HG03460 (cell line): Measurements from ENCODE around the gene DNAH6.

ENCODE experiments used
- ATAC-seq: cut with Tn5 transposase; IDR thresholded peaks from one replicate; pipeline ENCODE4 v1.9.1; 2021; ENCODE audit not compliant: unreplicated experiment

Gene DNAH6

GRCh38 chr2:84832772-84833461, 316.6 kb downstream of the DNAH6 start:
- peak; percentile 89 for ATAC-seq

DNA sequence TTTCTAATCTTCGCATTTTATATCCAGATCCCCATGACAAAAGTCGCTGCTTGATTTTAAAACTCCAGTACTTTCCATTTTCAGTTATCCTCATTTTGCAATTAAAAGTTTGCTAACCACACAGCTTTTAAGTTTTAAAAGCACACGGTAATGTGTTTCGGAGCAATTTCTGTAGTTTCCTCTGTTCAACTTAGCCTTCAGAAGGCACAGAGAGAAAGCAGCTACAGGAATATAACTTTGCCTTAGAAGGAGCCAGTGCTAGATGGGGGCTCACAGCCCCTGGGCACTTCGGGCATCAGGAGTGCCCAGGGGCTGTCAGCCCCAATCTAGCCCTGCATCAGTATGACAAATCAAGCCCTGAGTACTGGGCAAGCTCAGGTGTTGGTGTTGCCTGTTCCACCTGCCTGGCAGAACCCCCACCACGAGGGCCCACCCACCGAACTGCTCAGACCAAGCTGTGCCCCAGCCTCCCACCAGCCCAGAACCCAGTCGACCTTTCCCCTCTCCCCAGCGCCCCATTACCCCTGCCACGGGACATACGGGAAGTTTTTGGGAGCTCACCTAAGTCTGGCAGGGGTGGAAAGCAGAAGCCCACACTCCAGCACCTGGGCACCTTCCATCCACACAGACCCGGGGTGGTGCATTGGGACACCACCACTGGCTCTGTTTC, 317.3 kb downstream of the DNAH6 start:
- no peak for ATAC-seq

GRCh38 chr2:84836215-84836614, 319.9 kb downstream of the DNAH6 start:
- no peak for ATAC-seq

GRCh38 chr2:84838434-84839145, 322.3 kb downstream of the DNAH6 start:
- ATAC-seq, result no peak

DNA sequence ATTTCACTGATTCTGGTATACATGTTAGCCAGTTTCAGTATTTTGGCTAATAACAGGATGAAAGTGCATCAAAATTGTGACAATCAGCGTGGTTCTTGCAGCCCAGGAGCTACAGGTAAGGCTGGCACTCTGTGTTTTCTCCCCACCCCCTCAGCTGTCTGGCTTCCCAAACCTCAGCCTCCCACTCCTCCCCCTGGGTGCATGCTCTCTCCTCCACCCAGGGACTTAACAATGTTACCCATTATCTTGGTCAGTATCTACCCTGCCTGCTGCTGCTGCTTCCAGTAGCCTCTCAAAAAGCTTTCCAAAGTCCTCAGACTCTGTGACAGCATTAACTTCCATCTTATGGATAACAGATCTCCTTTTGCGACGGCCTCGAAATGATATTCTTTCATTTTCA, 323.6 kb downstream of the DNAH6 start:
- ATAC-seq, result no peak

DNA sequence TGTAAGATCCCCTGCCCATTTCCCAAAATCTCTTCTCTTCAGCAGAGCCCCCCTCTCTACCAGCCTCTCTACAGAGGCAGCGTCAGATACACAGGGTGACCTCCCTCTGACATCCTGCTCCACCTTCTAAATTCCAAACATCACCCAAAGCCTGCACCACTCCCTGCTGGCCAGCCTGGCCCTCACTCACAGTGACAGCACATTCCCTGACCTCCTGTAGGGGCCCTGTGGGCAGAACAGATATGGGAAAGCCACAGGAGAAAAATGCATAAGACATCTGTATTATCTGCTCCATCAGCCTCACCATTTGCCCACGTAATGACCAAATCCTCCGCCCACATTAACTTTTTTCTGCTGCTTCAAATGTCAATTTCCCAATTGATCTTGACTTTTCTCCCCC, 324.0 kb downstream of the DNAH6 start:
- ATAC-seq, result no peak

GRCh38 chr2:84841577-84841976, 325.3 kb downstream of the DNAH6 start:
- no peak for ATAC-seq

- no peak for ATAC-seq
Observed at GRCh38 chr2:84844141-84844540, 327.8 kb downstream of the DNAH6 start.

- ATAC-seq, result no peak
Observed at GRCh38 chr2:84846041-84846663, 329.9 kb downstream of the DNAH6 start.

GRCh38 chr2:84846741-84847142, 330.4 kb downstream of the DNAH6 start:
- no peak for ATAC-seq

DNA sequence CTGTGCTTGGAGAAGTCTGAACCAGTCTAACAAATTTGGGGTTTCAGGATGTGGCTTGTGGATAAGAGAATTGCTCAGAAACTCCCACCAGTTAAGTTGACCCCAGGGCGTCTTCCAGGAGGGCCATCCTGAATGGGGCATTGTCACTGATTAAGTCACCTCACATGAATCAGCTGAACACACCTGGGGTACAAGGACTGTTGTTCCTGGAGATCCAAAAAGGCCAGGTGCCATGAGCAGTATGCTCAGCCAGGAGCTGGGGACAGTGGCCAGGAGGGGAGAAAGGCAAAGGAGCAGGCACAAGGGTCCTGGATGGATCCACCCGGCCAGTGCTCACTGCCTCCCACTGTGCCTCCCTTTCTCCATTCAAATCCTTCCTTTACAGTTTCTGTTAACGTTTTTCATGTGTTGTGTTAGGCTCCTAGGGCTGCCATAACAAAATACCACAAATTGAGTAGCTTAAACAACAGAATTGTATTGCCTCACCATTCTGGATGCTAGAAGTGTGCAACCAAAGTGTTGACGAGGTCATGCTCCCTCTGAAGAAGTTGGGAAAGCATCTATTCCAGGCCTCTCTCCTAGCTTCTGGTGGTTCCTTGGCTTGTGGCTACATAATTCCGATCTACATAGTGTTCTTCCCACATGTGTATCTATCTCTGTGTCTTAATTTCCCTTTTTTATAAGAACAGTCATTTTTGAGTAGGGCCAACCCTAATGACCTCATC, 331.2 kb downstream of the DNAH6 start:
- ATAC-seq, result no peak

DNA sequence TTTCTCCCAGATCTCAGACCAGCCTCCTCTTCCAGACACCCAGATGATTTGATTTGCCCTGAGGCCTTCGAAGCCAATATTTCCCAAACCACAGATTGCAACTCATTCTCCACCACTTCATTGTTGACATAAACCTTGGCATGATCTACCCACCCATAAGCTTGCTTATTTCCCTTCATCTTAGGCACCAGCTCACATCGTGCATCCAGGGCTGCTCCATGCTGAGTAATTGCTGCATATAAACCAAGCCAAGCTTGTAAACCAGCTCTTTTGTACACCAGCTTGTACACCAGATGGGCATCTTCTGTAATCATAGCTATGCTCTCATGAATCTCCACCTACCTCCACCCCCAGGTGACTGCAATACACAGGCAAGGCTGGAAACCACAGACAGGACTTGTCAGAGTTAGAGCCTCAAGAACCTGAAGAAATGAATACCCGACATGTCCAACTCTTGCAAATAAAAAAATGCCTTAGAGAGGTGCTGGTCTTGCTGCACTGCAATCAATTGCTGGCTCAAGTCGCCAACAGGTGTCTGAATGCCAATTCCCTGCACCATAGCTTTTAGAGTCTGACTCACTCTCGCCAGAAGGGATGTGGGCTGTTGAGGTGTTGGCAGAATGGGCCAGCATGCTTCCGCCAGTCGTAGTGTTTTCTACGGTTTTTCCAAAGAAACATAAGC, 333.1 kb downstream of the DNAH6 start:
- ATAC-seq, result no peak

- ATAC-seq, result no peak
Observed at GRCh38 chr2:84850471-84850870, 334.2 kb downstream of the DNAH6 start.

DNA sequence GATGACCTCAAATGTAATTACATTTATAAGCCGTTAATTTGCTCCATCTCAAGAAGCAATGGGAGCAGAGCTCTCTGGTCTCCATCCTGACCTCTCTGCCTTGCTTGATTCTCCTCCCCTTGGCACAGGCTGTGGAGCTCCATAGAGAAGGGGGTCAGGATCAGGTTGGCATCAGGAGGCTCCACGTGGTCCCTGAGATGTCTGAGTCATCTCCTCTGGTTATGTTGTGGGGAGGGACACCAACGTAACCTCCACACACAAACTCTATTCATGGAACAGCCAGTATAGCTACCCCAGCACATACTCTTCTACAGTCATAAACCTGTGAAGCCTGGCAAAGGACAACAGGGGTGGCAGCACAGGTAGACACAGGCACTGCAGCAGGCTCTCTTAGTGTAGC, 335.6 kb downstream of the DNAH6 start:
- ATAC-seq, result no peak

- no peak for ATAC-seq
Observed at GRCh38 chr2:84854850-84855249, 338.6 kb downstream of the DNAH6 start.

DNA sequence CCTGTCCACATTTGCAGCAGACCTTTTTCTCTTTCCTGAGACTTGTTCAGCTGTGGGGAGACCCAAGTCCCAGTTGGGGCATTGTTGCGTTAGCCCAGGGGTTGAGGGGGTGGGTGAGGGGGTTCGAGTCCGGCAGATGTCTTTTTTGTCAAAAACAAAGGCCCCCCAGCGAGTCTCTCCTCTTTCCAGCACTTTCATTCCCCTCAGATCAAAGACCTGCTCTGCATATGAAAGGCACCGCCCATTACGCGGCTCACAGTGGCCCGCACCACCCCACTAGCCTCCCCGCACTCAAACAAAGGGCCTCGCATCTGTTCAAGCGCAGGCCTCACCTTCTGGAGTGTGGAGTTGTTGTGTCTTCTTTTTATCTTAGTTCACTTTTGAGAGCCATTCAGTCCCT, 339.4 kb downstream of the DNAH6 start:
- no peak for ATAC-seq

GRCh38 chr2:84856787-84857186, 340.5 kb downstream of the DNAH6 start:
- ATAC-seq, result no peak

DNA sequence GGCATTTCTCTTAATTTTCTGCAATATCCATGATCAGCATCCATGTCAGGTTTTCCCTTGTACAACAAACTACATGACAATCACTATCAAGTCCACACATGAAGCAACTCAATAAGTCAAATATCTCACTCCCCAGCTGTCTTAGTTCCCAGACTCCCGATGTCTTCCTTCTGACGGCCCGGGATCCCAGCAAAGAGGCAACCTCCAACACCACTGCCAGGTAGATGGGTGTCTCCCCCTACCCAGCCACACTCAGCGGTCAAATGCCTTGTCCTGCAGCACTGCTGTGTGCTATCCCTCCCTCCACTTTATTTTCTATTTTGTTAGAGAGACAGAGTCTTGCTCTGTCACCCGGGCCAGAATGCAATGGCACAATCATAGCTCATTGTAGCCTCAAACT, 341.3 kb downstream of the DNAH6 start:
- ATAC-seq, result no peak

DNA sequence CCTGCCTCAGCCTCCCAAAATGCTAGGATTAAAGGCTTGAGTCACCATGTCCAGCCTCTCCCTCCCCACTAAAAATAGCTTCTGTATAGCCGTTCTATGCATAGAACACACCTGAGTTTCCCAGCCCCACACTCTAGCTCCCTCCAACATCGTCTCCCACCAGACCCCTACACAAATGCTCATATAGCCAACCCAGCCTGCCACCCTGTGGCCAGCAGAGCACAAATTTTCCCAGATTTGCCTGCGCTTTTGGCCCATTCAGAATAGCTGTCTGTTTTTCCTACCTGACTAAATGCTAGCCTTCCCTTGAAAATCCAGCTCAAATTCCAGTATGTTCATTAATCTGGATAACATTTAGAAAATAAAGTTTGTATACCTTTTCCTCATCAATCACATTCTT, 341.8 kb downstream of the DNAH6 start:
- ATAC-seq, result no peak

GRCh38 chr2:84858937-84859336, 342.6 kb downstream of the DNAH6 start:
- no peak for ATAC-seq

GRCh38 chr2:84861539-84861938, 345.2 kb downstream of the DNAH6 start:
- ATAC-seq, result no peak
